Stimulated activated CD4-positive, alpha-beta T cell treated with anti-CD3 and anti-CD28 coated beads, Interleukin-4, amount 100 ng/mL, for 48 hours (primary cell): ENCODE measurements around the gene DEF6.

Experiments used
- DNase-seq, 2 donors: peaks; one replicate each; pipeline ENCODE4 v3.0.0-alpha.2; 2020; ENCODE audit warnings: low read depth in 2 of 2

The DEF6 gene, protein sequence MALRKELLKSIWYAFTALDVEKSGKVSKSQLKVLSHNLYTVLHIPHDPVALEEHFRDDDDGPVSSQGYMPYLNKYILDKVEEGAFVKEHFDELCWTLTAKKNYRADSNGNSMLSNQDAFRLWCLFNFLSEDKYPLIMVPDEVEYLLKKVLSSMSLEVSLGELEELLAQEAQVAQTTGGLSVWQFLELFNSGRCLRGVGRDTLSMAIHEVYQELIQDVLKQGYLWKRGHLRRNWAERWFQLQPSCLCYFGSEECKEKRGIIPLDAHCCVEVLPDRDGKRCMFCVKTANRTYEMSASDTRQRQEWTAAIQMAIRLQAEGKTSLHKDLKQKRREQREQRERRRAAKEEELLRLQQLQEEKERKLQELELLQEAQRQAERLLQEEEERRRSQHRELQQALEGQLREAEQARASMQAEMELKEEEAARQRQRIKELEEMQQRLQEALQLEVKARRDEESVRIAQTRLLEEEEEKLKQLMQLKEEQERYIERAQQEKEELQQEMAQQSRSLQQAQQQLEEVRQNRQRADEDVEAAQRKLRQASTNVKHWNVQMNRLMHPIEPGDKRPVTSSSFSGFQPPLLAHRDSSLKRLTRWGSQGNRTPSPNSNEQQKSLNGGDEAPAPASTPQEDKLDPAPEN

DNA sequence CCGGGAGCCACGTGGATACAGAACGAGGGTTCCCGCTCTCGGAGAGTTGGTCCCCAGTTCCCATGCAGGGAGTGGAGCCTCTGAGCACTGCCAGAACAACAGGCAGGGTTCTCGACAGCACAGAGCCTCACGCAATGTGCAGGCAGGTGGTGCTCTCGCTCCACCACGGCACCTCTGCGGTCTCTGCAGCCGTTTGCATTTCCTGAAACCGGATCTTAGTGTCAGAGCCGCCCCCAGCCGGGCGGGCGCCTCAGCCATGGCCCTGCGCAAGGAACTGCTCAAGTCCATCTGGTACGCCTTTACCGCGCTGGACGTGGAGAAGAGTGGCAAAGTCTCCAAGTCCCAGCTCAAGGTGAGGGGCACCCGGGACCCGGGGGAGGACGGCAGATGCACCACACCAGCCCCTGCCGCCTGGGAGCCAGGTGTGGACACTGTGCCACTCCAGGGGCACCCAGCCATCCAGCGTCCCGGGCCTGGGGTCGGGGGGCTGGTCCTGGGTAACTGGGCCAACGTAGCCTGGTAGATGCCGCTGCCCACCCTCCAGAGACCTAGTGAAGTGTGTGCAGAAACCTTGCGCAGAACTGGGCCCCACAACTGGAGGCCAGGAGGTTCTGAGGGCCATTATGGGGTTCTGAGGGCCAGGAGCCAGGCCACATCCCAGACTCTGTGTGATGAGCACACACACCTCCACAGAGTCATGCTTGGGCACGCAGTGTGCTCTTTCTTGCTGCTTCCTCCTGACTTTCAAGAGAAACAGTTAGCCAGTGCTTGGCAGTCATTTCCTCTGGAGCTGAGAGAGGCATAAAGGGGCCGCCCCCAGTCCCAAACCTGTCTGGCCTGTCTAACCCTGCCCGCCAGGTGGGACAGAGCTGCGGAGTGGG is at the start of gene DEF6:
DEF6 (plus strand) TSS at position 218 of the 881 bp plus-strand sequence; CDS start at position 257, 39 bp downstream.
- peak; percentile 77 to 84 for DNase-seq

DNA sequence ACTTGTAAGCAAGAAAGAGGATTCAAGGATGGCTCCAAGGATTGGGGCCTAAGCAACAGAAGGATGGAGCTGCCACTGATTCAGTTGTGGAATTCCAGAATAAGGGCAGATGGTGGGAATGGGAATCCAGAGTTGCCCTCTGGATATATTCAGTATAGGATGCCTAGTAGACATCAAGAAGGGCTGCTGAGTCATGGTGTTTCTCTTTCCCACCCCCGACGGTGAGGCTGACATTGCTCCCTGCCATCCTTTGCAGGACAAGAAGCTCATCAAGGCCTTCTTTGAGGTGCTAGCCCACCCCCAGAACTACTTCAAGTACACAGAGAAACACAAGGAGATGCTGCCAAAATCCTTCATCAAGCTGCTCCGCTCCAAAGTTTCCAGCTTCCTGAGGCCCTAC is 49.3 kb upstream of the DEF6 start:
- no peak for DNase-seq

DNA sequence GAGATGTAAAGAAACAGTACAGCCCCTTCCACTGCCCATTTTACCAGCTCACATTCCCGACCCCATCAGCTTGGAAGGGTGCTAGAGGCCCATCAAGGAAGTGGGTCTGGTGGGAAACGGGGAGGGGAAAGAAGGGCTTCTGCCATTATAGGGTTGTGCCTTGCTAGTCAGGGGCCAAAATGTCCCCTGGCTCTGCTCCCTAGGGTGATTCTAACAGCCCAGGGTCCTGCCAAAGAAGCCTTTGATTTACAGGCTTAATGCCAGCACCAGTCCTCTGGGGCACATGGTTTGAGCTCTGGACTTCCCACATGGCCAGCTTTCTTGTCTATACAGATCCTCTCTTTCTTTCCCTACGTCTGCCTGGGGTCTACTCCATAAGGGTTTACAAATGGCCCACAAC is 48.7 kb upstream of the DEF6 start:
- DNase-seq = no peak

DNA sequence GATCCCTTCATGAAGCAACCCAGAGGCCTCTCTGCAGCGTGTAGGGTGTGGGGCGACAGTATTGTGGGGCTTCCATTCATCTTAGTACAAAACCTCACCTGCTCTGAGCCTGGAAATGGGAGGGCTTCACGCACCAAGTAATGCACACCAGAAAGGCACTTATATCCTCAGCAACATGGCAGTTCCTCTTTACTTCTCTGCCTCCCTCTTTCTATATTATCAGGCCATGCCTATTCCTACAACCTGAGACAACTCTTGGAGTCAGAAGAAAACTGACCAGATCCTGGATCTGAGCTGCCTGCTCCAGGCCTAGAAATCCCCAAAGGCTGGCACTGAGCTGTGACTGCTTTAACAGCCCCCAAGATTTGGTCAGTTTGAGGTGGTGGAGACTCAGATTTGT is 45.7 kb upstream of the DEF6 start:
- no peak for DNase-seq

DNA sequence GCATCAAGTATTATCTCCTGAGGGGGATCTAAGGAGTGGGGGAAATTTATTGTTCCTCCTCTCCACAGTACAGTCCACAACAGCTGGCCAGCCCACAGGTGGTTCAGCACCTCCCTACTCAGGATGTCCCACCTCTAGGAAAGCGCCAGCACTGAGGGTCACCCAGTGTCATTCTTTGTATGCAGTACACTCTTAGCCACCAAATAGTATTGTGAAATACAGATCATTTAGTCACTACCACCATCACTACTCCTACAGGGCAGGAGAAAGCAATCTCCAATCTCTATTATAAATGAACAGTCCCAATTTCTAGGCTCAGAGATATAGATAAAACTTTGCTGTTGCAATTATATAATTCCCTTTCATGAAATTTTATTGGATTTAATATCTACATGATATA is 44.4 kb upstream of the DEF6 start:
- DNase-seq = no peak

DNA sequence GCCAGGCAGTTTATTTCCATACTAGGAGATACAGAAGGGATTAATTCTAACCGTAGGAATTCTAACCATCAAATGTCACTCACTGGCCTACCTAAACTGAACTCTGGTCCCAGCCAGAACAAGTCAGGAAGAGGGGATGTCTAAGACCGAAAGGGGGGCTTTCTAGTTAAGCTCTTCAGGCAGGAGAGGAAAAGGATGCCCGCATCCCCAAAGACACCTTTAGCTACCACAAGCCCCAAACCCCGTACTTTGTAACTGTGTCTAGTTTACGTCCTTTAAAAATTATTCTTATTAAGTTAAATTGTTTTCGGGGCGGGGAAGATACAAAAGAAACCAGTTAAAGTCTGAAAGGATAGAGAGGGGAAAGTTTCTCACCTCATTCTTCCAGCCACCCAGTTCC is 39.3 kb upstream of the DEF6 start:
- no peak for DNase-seq

DNA sequence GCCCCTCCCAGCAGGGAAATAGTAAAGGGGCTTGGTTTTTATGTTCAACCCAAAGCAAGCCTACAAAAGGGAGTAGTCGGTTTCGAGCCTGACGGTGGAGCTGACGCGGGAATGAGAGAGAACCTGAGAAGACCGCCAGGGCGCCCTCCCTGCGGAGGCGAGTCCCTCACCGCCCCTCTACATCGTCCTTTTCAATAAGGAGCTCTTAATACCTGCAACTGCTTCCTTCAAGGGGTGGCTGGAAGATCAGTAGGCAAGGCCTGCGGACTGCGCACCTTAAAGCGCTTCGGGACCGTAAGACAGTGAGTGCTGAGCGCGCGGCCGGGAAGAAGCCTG is 38.8 kb upstream of the DEF6 start:
- DNase-seq = no peak

DNA sequence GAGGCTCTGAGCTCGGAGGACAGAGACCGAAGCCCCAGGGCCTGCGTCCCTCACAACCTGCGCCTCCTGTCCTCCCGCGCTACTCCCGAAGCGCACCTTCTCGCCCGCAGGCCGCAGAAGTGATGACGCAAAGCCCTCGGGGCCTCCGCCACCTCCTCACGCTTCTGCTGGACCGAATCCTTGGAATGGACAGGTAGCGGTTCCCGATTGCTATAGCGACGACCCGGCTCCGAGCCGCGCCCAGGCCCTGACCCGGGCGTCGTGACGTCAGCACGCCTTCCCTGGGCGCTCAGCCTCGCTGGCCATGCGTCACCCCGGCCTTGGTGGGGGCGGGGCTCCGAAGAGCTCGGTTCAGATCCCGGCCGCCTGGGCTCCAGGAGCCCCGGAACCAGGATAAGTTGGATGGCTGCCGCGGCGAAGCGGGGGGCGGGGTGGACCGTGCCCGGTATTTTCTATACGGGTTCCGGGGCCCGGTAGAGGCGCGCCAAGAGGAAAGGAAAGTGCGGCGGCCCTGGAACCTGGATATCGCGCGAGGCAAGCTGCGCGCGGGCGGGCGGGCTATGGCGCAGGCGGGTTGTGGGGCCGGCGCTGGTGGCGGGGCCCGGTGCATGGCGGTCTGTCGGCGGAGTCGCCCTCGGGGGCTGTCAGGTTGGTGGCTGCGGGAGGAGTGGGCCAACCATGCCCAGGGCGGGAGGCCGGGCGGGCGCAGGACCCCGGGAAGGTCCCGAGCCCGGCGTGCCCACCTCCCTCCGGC is 38.2 kb upstream of the DEF6 start, which contains the start of gene ZNF76:
ZNF76 (plus strand) TSS at position 542 of the 754 bp plus-strand sequence. CDS start 21,417 bp downstream, outside the sequence.
- DNase-seq = peak; percentile 93 to 94

DNA sequence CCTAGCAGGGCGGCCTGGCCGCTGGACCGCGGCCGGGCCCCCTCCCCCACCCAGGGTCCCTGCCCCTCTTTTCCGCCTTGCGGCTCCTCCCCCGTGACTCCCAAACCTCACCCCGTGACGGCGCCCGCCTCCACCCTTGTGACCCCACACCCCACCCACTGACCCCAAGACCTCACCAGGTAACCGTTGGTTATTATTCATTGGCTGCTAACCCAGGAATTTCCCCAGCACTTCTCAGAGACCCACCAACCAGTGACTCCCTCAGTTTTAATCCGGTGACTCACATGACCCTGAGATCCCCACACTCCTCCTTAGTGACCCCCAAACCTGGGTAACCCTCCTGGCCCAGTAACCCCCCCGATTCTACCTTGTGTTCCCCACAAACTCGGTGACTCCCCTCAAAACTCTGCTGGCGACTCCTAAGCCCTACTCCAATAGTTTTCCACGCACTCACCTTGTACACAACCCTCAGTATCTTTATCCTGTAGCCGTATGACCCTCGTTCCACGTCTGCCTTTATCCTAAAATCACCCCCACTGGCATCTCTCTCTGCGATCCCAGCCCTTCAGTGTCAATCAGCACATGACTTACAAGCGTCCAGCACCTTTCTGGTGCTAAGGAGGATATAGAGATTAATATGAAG is 37.5 kb upstream of the DEF6 start:
- peak; percentile 64 for DNase-seq

DNA sequence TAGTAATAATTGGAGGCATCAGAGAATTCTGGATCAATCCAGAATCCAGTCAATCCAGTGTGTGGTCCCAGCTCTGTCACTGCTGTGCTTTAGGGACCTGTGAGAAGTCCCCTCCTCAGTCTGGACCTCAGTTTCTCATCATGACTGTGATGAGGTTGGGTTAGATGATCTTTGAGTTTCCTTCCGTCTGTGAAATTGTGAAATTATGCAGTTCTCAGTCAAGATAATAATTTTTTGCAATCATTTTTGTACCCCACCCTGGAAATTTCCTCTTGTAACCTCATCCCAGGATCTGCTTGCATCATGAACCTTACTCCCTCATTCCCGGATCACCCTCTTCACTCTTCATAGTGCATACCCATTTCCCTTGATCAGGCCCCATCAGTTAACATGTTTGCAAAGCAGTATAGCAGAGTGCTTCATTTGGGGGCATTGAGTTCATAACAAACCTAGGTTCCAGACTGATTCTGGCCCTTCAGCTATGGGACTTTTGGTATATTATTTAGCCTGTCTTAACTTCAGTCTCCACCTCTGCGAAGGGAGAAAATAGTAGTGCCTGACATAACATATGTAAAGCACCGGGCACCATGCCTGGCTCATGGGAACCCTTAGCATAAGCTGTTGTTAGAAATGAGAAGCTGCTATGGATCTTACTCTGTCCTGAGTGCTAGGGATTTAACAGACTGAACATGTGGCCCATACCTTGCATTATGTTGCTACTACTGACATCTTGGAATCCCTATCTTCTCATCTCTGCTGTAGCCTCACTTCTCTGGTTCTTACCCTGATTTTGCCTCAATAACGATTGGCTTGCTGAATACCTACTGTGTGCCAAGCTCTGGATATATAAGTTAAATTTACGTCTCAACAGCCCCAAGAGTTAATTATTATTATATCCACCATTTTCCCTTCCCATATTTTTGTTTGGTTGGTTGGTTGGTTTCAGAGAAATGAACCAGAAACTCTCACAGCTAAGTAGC is 36.7 kb upstream of the DEF6 start:
- DNase-seq = no peak

DNA sequence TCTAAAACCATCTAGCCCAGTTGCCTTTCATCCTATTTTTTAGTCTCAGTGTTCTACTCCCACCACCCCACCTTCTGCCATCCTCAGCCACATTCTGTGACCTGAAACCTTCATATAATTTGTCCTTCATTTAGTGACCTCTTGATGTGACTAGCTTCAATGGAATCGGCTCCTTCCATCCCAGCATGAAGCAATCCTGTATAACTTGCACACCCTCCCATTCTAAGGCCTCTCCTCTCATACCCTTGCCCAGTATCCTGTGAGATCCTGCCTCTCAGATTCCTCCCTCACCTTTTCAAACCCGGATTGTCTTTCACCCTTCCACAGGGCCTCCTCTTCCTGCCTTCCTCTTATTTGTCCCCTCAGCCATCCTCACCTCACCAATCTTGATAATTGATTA is 35.0 kb upstream of the DEF6 start:
- no peak for DNase-seq

DNA sequence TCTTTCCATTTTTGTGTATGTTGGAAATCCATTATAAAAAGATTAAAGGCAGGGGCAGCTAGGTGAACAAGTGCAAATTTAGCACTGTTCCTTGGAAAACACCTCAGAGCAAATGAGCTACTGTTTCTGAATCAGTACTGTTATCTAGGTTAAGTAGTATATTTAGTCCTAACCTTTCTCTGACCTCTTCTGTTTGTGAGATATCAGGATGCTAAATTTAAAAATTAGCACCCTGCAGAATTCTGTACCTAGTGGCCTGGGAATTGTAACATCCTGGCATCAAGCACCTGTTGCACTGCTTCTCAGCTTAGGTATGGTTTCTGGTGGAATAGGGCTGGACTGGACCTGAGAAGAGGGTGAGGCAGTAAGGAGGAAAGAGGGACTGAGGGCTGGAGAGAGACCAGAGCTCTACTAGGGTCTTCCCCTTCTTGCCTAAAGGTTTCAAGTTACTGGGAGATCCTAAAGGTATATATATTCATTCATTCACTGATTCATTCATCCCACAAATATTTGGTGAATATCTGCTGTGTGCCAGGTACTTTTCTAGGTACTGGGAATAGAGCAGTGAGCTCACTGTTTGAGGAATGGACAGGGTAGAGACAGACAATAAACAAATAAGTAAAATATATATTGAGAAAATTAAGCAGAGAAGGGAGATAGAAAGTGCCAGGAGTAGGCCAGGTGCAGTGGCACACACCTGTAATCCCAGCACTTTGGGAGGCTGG is 32.9 kb upstream of the DEF6 start:
- no peak for DNase-seq

DNA sequence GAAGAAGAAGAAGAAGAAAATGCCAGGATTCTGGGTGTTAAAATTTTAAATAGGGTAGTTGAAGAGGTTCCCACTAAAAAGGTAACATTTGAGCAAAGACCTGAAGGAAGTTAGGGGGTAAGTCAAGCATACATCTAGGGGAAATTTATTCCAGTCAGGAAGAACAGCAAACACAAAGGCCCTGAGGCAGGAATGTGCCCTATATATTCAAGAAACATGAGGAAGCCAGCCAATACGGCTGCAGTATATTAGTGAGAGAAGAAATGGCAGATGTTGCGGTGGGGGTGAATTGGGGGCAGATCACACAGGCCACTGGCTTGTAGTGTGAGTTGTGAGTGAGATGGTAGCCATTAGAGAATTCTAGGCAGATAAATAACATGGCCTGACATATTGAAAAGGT is 32.1 kb upstream of the DEF6 start:
- no peak for DNase-seq

DNA sequence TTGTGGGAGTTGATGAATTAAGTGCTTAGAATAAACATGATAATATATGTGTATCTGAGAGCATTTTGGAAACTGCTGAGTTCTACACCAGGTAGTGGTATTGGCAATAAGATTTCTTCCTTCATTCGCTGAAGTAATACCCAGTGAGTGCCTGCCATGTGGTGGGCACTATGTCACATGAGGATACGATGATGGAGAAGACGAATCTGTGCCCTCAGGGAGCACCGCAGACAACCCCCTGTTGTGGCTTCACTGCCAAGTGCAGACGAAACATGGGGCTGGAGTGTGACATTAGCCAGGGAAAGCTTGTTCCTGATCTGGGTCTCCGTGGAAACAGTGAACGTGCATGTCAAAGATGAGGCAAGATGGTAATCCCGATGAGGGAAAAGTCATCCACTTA is 30.2 kb upstream of the DEF6 start:
- DNase-seq = no peak

DNA sequence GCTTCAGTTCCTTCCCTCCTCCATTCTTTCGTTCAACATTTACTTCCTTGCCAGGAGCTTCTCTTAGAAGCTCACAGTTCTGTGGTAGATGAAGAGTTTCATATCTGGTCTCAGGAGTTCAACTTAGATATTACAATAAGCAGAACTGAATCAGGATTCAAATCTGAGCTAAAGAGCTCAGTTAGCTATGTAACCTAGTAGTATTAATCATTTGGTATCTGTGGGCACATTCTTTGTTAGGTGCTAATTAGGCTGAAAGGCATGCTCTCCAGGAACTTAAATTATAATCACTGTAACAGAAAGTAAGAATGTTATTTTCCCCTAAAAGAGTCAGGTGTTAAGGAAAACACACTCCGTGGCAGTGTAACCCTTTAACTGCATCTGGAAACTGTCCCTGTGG is 29.7 kb upstream of the DEF6 start:
- no peak for DNase-seq

DNA sequence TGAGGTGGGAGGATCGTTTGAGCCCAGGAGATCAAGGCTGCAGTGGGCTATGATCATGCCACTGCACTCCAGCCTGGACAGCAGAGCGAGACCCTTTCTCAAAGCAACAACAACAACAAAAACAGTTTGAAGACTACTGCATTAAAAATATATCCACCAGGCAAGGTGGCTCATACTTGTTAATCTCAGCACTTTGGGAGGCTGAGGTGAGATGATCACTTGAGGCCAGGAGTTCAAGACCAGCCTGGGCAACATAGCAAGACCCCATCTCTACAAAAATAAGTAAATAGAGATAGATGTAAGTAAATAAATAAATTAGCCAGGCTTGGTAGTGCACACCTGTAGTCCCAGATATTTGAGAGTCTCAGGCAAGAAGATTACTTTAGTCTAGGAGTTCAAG is 25.6 kb upstream of the DEF6 start:
- no peak for DNase-seq

DNA sequence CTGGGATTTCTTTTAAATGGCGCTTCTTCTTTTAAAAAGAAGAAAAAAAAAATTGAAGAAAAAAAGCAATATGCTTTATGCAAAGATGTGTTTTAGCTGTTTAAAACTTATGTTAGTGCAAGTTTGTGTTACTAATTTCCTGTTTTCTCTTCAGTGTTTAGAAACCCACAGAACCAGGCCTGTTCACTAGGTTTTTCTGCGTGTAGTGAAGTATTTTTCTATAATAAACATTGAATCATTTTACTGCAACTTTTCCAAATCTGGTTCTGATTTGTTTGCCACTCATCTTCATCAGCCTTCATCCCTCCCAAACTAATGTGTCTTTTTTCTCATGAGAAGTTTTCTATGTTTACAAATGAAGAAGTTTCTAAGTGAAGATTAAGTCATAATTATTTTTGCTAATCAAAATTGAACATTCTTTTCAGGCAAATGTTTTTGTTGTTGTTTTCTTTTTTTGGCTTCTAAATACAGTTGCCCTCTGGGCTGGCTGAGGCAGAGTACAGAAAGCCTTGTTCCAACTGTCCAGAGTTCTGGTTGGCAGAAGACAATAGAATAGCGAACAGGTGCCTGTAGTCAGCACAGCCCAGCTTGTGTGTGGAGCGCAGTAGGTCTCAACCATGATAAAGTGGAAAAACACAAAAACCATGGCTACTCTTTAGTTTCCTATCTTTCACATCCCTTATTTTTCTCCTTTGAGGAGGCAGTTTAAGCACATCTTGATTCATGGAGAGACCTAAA is 23.6 kb upstream of the DEF6 start:
- DNase-seq = no peak

DNA sequence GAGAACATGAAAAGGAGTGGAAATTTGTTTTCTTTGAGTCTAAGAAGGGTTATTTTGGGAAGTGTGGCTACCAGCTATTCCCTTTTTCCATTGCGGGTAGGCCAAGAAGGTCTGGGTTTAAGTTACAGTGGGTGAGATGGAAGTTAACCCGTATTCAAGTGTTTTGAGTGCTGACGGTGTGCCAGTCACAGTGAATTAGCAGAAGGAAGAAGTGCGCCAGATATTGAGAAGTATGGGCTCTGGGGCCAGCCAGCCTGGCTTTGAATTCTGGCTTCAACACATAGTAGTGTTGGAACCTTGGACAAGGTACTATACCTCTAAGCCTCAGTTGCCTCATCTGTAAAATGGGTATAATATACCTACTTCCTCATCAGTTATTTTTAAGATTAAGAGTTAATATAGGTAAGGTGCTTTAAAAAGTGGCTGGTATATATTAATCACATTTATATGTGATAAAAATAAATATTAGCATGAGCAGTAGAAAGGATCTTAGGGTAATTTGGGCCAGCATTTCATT is 21.8 kb upstream of the DEF6 start:
- no peak for DNase-seq
